HEK293 (cell line): ENCODE results near the gene BCKDHA.

Experiments
- KLF1 ChIP-seq: fragments of 450-650 bp; formaldehyde crosslinking; IDR thresholded peaks from 2 replicates; pipeline ENCODE4 v1.5.1; 2016; ENCODE audit warnings: missing biosample characterization, missing genetic modification characterization
- KLF16 ChIP-seq: fragments of 450-650 bp; formaldehyde crosslinking; IDR thresholded peaks from 2 replicates; pipeline ENCODE4 v1.5.1; 2017; ENCODE audit warnings: missing biosample characterization, missing genetic modification characterization
- PRDM1 ChIP-seq: fragments of 450-650 bp; formaldehyde crosslinking; IDR thresholded peaks from 2 replicates; pipeline ENCODE4; 2016; ENCODE audit warnings: missing biosample characterization, missing genetic modification characterization
- SCRT2 ChIP-seq: fragments of 450-650 bp; formaldehyde crosslinking; IDR thresholded peaks from 2 replicates; pipeline ENCODE4 v1.5.1; 2016; ENCODE audit warnings: missing biosample characterization, missing genetic modification characterization
- SP3 ChIP-seq: fragments of 450-650 bp; formaldehyde crosslinking; IDR thresholded peaks from 2 replicates; pipeline ENCODE4 v1.5.1; 2016; ENCODE audit warnings: missing biosample characterization, missing genetic modification characterization
- SP7 ChIP-seq: fragments of 450-650 bp; formaldehyde crosslinking; IDR thresholded peaks from 2 replicates; pipeline ENCODE4 v1.5.1; 2016; ENCODE audit warnings: missing biosample characterization, missing genetic modification characterization
- TCF7L2 ChIP-seq: IDR thresholded peaks from 2 replicates; pipeline ENCODE4 v1.6.1; 2011; ENCODE audit warnings: low read depth, mild to moderate bottlenecking, inconsistent platforms, low read length, moderate library complexity, borderline replicate concordance
- ZBTB7A ChIP-seq: fragments of 450-650 bp; formaldehyde crosslinking; IDR thresholded peaks from 2 replicates; pipeline ENCODE4 v1.5.1; 2016; ENCODE audit warnings: low read depth, missing biosample characterization, missing genetic modification characterization
- ZEB2 ChIP-seq: fragments of 450-650 bp; formaldehyde crosslinking; IDR thresholded peaks from 2 replicates; pipeline ENCODE4 v1.5.1; 2016; ENCODE audit warnings: missing biosample characterization, missing genetic modification characterization
- ZFP37 ChIP-seq: fragments of 450-650 bp; formaldehyde crosslinking; IDR thresholded peaks from 2 replicates; pipeline ENCODE4 v1.5.1; 2016; ENCODE audit warnings: missing biosample characterization, missing genetic modification characterization
- ZNF146 ChIP-seq: fragments of 450-650 bp; formaldehyde crosslinking; IDR thresholded peaks from 2 replicates; pipeline ENCODE4 v1.5.1; 2016; ENCODE audit warnings: missing biosample characterization, missing genetic modification characterization
- ZNF155 ChIP-seq: fragments of 450-650 bp; formaldehyde crosslinking; IDR thresholded peaks from 2 replicates; pipeline ENCODE4 v1.5.1; 2016; ENCODE audit warnings: missing biosample characterization, missing genetic modification characterization
- ZNF157 ChIP-seq: fragments of 450-650 bp; formaldehyde crosslinking; IDR thresholded peaks from 2 replicates; pipeline ENCODE4 v1.5.1; 2016; ENCODE audit warnings: missing biosample characterization, missing genetic modification characterization
- ZNF184 ChIP-seq: fragments of 450-650 bp; IDR thresholded peaks from 2 replicates; pipeline ENCODE4 v1.5.1; 2018; ENCODE audit warnings: missing biosample characterization, mild to moderate bottlenecking, missing genetic modification characterization
- ZNF354C ChIP-seq: fragments of 450-650 bp; formaldehyde crosslinking; IDR thresholded peaks from 2 replicates; pipeline ENCODE4 v1.5.1; 2016; ENCODE audit warnings: missing biosample characterization, missing genetic modification characterization, low read depth, borderline replicate concordance
- ZNF366 ChIP-seq: fragments of 450-650 bp; formaldehyde crosslinking; conservative IDR thresholded peaks from 2 replicates; pipeline ENCODE4 v1.5.1; 2016; ENCODE audit warnings: missing biosample characterization, missing genetic modification characterization
- ZNF37A ChIP-seq: fragments of 450-650 bp; IDR thresholded peaks from 2 replicates; pipeline ENCODE4 v1.5.1; 2018; ENCODE audit warnings: missing biosample characterization, missing genetic modification characterization
- ZNF473 ChIP-seq: fragments of 450-650 bp; formaldehyde crosslinking; IDR thresholded peaks from 2 replicates; pipeline ENCODE4 v1.5.1; 2017; ENCODE audit warnings: missing biosample characterization, missing genetic modification characterization
- ZNF514 ChIP-seq: fragments of 450-650 bp; formaldehyde crosslinking; IDR thresholded peaks from 2 replicates; pipeline ENCODE4 v1.5.1; 2016; ENCODE audit warnings: missing biosample characterization, missing genetic modification characterization
- ZNF548 ChIP-seq: fragments of 450-650 bp; formaldehyde crosslinking; IDR thresholded peaks from 2 replicates; pipeline ENCODE4 v1.5.1; 2016; ENCODE audit warnings: missing biosample characterization, missing genetic modification characterization
- ZNF549 ChIP-seq: fragments of 450-650 bp; IDR thresholded peaks from 2 replicates; pipeline ENCODE4 v1.5.1; 2018; ENCODE audit warnings: missing biosample characterization, missing genetic modification characterization, mild to moderate bottlenecking, inconsistent platforms, moderate library complexity
- ZNF561 ChIP-seq: fragments of 450-650 bp; IDR thresholded peaks from 2 replicates; pipeline ENCODE4 v1.5.1; 2018; ENCODE audit warnings: missing biosample characterization, missing genetic modification characterization, borderline replicate concordance
- ZNF571 ChIP-seq: fragments of 450-650 bp; formaldehyde crosslinking; IDR thresholded peaks from 2 replicates; pipeline ENCODE4 v1.5.0; 2017; ENCODE audit warnings: missing biosample characterization, missing genetic modification characterization
- ZNF776 ChIP-seq: fragments of 450-650 bp; formaldehyde crosslinking; IDR thresholded peaks from 2 replicates; pipeline ENCODE4 v1.5.0; 2017; ENCODE audit warnings: missing biosample characterization, missing genetic modification characterization, borderline replicate concordance
- ZNF785 ChIP-seq: fragments of 450-650 bp; formaldehyde crosslinking; IDR thresholded peaks from 2 replicates; pipeline ENCODE4 v1.5.1; 2016; ENCODE audit warnings: missing biosample characterization, missing genetic modification characterization
- ZNF843 ChIP-seq: fragments of 450-650 bp; formaldehyde crosslinking; IDR thresholded peaks from 2 replicates; pipeline ENCODE4 v1.5.1; 2016; ENCODE audit warnings: missing biosample characterization, missing genetic modification characterization
- TF ChIP-seq, protein P1 (sequence below): fragments of 450-650 bp; formaldehyde crosslinking; IDR thresholded peaks from 2 replicates; pipeline ENCODE4 v1.5.1; 2016; ENCODE audit warnings: missing biosample characterization, missing genetic modification characterization
- TF ChIP-seq, protein P2 (sequence below): fragments of 450-650 bp; formaldehyde crosslinking; IDR thresholded peaks from 2 replicates; pipeline ENCODE4 v1.5.1; 2016; ENCODE audit warnings: missing biosample characterization, missing genetic modification characterization
- TF ChIP-seq, protein P3 (sequence below): fragments of 450-650 bp; formaldehyde crosslinking; IDR thresholded peaks from 2 replicates; pipeline ENCODE4 v1.5.1; 2017; ENCODE audit warnings: missing biosample characterization, missing genetic modification characterization
- TF ChIP-seq, protein P4 (sequence below): fragments of 450-650 bp; formaldehyde crosslinking; IDR thresholded peaks from 2 replicates; pipeline ENCODE4 v1.5.1; 2016; ENCODE audit warnings: missing biosample characterization, missing genetic modification characterization
- TF ChIP-seq, protein P5 (sequence below): sonication (generic); formaldehyde crosslinking; IDR thresholded peaks from 2 replicates; pipeline ENCODE4 v1.8.1; 2022; ENCODE audit warnings: mild to moderate bottlenecking, moderate library complexity, missing genetic modification reagents

BCKDHA gene

DNA sequence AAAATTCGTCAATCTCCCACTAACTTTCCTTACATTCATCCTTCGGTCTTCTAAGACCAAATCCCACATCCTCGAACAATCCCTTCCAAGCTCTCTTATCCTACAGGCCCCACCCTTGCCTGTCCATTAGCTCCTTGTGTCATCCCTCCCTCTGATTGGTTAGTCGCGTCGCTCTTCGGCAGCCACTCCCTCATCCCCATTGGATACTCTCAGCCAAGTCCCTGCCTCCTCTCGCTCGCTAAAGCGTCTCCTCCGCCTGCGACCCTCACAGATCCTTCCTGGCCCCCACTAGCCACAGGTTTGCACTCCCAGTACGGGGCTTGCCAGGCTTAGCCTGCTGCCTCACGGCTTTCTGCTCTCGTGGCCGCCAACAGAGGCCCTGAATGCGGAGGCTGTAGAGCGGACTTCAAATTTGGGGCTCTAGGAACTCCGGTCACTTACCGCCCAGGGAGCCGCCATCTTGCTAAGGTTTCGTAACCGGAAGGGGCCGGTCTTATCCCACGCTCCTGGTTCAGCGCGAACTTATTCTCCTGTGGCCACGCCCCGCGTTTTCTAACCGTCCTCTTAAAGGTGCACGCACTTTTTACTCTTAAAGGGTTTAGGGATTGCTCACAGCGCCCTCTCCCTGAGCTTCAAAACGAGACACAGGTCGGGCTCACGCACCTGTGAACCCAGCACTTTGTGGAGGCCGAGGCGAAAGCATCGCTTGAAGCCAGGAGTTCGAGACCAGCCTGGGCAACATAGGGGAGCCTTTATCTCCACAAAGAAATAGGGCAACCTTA, 42.0 kb downstream of the BCKDHA start, which contains the start of gene DMAC2 (continued):
- peak; percentile 76 for TF ChIP-seq ZNF366 (tag by site-specific recombination)
- TF ChIP-seq SP3 (tag by site-specific recombination), result peak; percentile 94
- peak; percentile 69; the same call in 1 of the 2 replicates for TF ChIP-seq ZNF843 (tag by site-specific recombination)
- peak; percentile 83 for TF ChIP-seq KLF16 (tag by site-specific recombination)
- TF ChIP-seq ZNF37A, result no peak
- peak; percentile 85 for TF ChIP-seq SP7 (tag by site-specific recombination)
- TF ChIP-seq ZNF184, result no peak
- TF ChIP-seq, protein P1, sequence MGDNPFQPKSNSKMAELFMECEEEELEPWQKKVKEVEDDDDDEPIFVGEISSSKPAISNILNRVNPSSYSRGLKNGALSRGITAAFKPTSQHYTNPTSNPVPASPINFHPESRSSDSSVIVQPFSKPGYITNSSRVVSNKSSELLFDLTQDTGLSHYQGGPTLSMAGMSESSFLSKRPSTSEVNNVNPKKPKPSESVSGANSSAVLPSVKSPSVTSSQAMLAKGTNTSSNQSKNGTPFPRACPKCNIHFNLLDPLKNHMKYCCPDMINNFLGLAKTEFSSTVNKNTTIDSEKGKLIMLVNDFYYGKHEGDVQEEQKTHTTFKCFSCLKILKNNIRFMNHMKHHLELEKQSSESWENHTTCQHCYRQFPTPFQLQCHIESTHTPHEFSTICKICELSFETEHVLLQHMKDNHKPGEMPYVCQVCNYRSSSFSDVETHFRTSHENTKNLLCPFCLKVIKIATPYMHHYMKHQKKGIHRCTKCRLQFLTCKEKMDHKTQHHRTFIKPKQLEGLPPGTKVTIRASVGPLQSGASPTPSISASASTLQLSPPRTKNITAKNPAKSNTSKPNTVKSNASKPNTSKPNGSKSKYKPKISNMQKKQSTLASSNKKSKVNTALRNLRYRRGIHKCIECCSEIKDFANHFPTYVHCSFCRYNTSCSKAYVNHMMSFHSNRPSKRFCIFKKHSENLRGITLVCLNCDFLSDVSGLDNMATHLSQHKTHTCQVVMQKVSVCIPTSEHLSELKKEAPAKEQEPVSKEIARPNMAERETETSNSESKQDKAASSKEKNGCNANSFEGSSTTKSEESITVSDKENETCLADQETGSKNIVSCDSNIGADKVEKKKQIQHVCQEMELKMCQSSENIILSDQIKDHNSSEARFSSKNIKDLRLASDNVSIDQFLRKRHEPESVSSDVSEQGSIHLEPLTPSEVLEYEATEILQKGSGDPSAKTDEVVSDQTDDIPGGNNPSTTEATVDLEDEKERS (tag by site-specific recombination), result no peak; the same call in 1 of the 2 replicates
- TF ChIP-seq PRDM1 (tag by site-specific recombination), result no peak
- no peak for TF ChIP-seq ZNF776 (tag by site-specific recombination)
- TF ChIP-seq, protein P2, sequence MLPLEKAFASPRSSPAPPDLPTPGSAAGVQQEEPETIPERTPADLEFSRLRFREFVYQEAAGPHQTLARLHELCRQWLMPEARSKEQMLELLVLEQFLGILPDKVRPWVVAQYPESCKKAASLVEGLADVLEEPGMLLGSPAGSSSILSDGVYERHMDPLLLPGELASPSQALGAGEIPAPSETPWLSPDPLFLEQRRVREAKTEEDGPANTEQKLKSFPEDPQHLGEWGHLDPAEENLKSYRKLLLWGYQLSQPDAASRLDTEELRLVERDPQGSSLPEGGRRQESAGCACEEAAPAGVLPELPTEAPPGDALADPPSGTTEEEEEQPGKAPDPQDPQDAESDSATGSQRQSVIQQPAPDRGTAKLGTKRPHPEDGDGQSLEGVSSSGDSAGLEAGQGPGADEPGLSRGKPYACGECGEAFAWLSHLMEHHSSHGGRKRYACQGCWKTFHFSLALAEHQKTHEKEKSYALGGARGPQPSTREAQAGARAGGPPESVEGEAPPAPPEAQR (tag by site-specific recombination), result no peak
- no peak for TF ChIP-seq ZNF157
- TF ChIP-seq ZNF514 (tag by site-specific recombination), result no peak
- no peak for TF ChIP-seq ZNF548
- peak; percentile 73; the same call in 1 of the 2 replicates for TF ChIP-seq ZBTB7A (tag by site-specific recombination)
- TF ChIP-seq ZNF155 (tag by site-specific recombination), result no peak
- TF ChIP-seq, protein P3, sequence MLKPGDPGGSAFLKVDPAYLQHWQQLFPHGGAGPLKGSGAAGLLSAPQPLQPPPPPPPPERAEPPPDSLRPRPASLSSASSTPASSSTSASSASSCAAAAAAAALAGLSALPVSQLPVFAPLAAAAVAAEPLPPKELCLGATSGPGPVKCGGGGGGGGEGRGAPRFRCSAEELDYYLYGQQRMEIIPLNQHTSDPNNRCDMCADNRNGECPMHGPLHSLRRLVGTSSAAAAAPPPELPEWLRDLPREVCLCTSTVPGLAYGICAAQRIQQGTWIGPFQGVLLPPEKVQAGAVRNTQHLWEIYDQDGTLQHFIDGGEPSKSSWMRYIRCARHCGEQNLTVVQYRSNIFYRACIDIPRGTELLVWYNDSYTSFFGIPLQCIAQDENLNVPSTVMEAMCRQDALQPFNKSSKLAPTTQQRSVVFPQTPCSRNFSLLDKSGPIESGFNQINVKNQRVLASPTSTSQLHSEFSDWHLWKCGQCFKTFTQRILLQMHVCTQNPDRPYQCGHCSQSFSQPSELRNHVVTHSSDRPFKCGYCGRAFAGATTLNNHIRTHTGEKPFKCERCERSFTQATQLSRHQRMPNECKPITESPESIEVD (tag by site-specific recombination), result no peak
- peak; percentile 70; the same call in 1 of the 2 replicates for TF ChIP-seq ZEB2 (tag by site-specific recombination)
- TF ChIP-seq ZNF561, result peak; percentile 77
- TF ChIP-seq ZFP37 (tag by site-specific recombination), result peak; percentile 45; the same call in 1 of the 2 replicates
- TF ChIP-seq ZNF785 (tag by site-specific recombination), result no peak
- no peak for TF ChIP-seq ZNF146
- peak; percentile 93 for TF ChIP-seq SCRT2 (tag by site-specific recombination)
- TF ChIP-seq ZNF354C (tag by site-specific recombination), result no peak
- TF ChIP-seq, protein P4, sequence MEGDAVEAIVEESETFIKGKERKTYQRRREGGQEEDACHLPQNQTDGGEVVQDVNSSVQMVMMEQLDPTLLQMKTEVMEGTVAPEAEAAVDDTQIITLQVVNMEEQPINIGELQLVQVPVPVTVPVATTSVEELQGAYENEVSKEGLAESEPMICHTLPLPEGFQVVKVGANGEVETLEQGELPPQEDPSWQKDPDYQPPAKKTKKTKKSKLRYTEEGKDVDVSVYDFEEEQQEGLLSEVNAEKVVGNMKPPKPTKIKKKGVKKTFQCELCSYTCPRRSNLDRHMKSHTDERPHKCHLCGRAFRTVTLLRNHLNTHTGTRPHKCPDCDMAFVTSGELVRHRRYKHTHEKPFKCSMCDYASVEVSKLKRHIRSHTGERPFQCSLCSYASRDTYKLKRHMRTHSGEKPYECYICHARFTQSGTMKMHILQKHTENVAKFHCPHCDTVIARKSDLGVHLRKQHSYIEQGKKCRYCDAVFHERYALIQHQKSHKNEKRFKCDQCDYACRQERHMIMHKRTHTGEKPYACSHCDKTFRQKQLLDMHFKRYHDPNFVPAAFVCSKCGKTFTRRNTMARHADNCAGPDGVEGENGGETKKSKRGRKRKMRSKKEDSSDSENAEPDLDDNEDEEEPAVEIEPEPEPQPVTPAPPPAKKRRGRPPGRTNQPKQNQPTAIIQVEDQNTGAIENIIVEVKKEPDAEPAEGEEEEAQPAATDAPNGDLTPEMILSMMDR (tag by site-specific recombination), result peak; percentile 63; the same call in 1 of the 2 replicates
- TF ChIP-seq TCF7L2, result no peak
- no peak for TF ChIP-seq ZNF571 (tag by site-specific recombination)
- TF ChIP-seq ZNF473, result no peak
- TF ChIP-seq ZNF549 (tag by site-specific recombination), result no peak
- TF ChIP-seq, protein P5, sequence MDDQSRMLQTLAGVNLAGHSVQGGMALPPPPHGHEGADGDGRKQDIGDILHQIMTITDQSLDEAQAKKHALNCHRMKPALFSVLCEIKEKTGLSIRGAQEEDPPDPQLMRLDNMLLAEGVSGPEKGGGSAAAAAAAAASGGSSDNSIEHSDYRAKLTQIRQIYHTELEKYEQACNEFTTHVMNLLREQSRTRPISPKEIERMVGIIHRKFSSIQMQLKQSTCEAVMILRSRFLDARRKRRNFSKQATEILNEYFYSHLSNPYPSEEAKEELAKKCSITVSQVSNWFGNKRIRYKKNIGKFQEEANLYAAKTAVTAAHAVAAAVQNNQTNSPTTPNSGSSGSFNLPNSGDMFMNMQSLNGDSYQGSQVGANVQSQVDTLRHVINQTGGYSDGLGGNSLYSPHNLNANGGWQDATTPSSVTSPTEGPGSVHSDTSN (CRISPR knock-in tag), result no peak
- peak; percentile 44; the same call in 1 of the 2 replicates for TF ChIP-seq KLF1 (tag by site-specific recombination)
